ENCODE results near the gene CES3.
A peak's percentile ranks its signal among the peaks of the same experiment; 100 is the strongest.

The CES3 gene, protein sequence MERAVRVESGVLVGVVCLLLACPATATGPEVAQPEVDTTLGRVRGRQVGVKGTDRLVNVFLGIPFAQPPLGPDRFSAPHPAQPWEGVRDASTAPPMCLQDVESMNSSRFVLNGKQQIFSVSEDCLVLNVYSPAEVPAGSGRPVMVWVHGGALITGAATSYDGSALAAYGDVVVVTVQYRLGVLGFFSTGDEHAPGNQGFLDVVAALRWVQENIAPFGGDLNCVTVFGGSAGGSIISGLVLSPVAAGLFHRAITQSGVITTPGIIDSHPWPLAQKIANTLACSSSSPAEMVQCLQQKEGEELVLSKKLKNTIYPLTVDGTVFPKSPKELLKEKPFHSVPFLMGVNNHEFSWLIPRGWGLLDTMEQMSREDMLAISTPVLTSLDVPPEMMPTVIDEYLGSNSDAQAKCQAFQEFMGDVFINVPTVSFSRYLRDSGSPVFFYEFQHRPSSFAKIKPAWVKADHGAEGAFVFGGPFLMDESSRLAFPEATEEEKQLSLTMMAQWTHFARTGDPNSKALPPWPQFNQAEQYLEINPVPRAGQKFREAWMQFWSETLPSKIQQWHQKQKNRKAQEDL

GRCh38 chr16:66961065-66961744, at the start of gene CES3:
CES3 (plus strand) TSS chr16:66961266; CDS start chr16:66961308, 42 bp downstream.
- Histone ChIP-seq H3K4me3 (ENCODE audit: low read depth, low read length) (peak within 1 kb of the TSS; percentile 36), H3K9me3 (ENCODE audit: control insufficient read depth, insufficient read depth, low read depth, low read length) (no peaks in the 10 kb centered on the region), H3K36me3 (ENCODE audit: control insufficient read depth in 2 of 2, insufficient read depth in 1 of 2, low read length in 2 of 2) (peaks cover 0 to 32% of the 10 kb centered on the region in 2 experiments; a peak in 1 of 3 replicates), H3K27ac (ENCODE audit: extremely low read depth, low read depth, low read length) (no peak within 1 kb of the TSS; the same call in 1 of the 2 replicates), H3K4me1 (ENCODE audit: control insufficient read depth, insufficient read depth, low read length) (no peaks in the 10 kb centered on the region)
- ChIA-PET POLR2A (interaction anchor here (0.7 to 1.6 kb wide), 7 partner anchors 10 to 252 kb away, joined by 3 to 7 read pairs (median 4); partner anchors contain the start of gene PDP2), CTCF (interaction anchor here (0.6 to 3.8 kb wide), 34 partner anchors 9 to 1010 kb away, joined by 3 to 33 read pairs (median 5); partner anchors contain the start of genes CDH16, CES4A and CIAO2B)
- TF ChIP-seq TRIM28 (IDR thresholded peaks at IDR 0.05; ENCODE audit: borderline replicate concordance, low read length) (peak; percentile 58; the same call in 1 of the 2 replicates), ZNF335 (tag by site-specific recombination; conservative IDR thresholded peaks at IDR 0.05) (peak; percentile 55; the same call in 1 of the 2 replicates), ZNF558 (tag by site-specific recombination; IDR thresholded peaks at IDR 0.05) (no peak), ZBTB17 (tag by site-specific recombination; IDR thresholded peaks at IDR 0.05) (peak; percentile 83), GLIS1 (tag by site-specific recombination; IDR thresholded peaks at IDR 0.05) (no peak), ZNF654 (tag by site-specific recombination; IDR thresholded peaks at IDR 0.05; ENCODE audit: low read depth) (0 out of 2 replicates have a peak, but pooled peaks have one; percentile 11), ZSCAN30 (tag by site-specific recombination; IDR thresholded peaks at IDR 0.05) (peak; percentile 41; the same call in 1 of the 2 replicates), ZFP69B (tag by site-specific recombination; IDR thresholded peaks at IDR 0.05) (no peak), SP2 (tag by site-specific recombination; IDR thresholded peaks at IDR 0.05) (no peak), ZNF112 (tag by site-specific recombination; IDR thresholded peaks at IDR 0.05) (no peak), PBX3 (CRISPR knock-in tag; IDR thresholded peaks at IDR 0.05) (no peak), ZNF433 (tag by site-specific recombination; IDR thresholded peaks at IDR 0.05; ENCODE audit: low read depth) (no peak), MZF1 (tag by site-specific recombination; IDR thresholded peaks at IDR 0.05; ENCODE audit: borderline replicate concordance) (peak; percentile 25; the same call in 1 of the 2 replicates), KLF8 (tag by site-specific recombination; IDR thresholded peaks at IDR 0.05) (no peak), ZNF571 (tag by site-specific recombination; IDR thresholded peaks at IDR 0.05) (no peak), ZNF529 (tag by site-specific recombination; IDR thresholded peaks at IDR 0.05; ENCODE audit: insufficient replicate concordance) (no peak), ZNF544 (tag by site-specific recombination; IDR thresholded peaks at IDR 0.05) (no peak), ZNF2 (tag by site-specific recombination; IDR thresholded peaks at IDR 0.05) (peak; percentile 45; the same call in 1 of the 2 replicates), ZNF514 (tag by site-specific recombination; IDR thresholded peaks at IDR 0.05) (no peak), REPIN1 (tag by site-specific recombination; IDR thresholded peaks at IDR 0.05; ENCODE audit: low read depth) (no peak), ZNF664 (tag by site-specific recombination; IDR thresholded peaks at IDR 0.05) (no peak), ZNF843 (tag by site-specific recombination; IDR thresholded peaks at IDR 0.05) (0 out of 2 replicates have a peak, but pooled peaks have one; percentile 33), ZXDB (tag by site-specific recombination; IDR thresholded peaks at IDR 0.05) (peak; percentile 53; the same call in 1 of the 2 replicates), ZNF701 (tag by site-specific recombination; IDR thresholded peaks at IDR 0.05) (no peak), TSHZ1 (tag by site-specific recombination; IDR thresholded peaks at IDR 0.05; ENCODE audit: borderline replicate concordance) (no peak)
- TF ChIP-seq, protein P1, sequence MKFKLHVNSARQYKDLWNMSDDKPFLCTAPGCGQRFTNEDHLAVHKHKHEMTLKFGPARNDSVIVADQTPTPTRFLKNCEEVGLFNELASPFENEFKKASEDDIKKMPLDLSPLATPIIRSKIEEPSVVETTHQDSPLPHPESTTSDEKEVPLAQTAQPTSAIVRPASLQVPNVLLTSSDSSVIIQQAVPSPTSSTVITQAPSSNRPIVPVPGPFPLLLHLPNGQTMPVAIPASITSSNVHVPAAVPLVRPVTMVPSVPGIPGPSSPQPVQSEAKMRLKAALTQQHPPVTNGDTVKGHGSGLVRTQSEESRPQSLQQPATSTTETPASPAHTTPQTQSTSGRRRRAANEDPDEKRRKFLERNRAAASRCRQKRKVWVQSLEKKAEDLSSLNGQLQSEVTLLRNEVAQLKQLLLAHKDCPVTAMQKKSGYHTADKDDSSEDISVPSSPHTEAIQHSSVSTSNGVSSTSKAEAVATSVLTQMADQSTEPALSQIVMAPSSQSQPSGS (tag by site-specific recombination; IDR thresholded peaks at IDR 0.05; ENCODE audit: low read depth), result no peak
- TF ChIP-seq, protein P2, sequence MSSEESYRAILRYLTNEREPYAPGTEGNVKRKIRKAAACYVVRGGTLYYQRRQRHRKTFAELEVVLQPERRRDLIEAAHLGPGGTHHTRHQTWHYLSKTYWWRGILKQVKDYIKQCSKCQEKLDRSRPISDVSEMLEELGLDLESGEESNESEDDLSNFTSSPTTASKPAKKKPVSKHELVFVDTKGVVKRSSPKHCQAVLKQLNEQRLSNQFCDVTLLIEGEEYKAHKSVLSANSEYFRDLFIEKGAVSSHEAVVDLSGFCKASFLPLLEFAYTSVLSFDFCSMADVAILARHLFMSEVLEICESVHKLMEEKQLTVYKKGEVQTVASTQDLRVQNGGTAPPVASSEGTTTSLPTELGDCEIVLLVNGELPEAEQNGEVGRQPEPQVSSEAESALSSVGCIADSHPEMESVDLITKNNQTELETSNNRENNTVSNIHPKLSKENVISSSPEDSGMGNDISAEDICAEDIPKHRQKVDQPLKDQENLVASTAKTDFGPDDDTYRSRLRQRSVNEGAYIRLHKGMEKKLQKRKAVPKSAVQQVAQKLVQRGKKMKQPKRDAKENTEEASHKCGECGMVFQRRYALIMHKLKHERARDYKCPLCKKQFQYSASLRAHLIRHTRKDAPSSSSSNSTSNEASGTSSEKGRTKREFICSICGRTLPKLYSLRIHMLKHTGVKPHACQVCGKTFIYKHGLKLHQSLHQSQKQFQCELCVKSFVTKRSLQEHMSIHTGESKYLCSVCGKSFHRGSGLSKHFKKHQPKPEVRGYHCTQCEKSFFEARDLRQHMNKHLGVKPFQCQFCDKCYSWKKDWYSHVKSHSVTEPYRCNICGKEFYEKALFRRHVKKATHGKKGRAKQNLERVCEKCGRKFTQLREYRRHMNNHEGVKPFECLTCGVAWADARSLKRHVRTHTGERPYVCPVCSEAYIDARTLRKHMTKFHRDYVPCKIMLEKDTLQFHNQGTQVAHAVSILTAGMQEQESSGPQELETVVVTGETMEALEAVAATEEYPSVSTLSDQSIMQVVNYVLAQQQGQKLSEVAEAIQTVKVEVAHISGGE (tag by site-specific recombination; conservative IDR thresholded peaks at IDR 0.05; ENCODE audit: low read depth), result 0 out of 2 replicates have a peak, but pooled peaks have one; percentile 8

All from HEK293 (cell line).